Right atrium auricular region (tissue), 2 donors: ENCODE data around the gene GPNMB. TPM values are rescaled to one million over a fixed set of nuclear protein-coding genes. Genes with fewer than 3 reads are reported as not detected.

Experiments used
- DNase-seq: peaks from one replicate; pipeline ENCODE4 v3.0.0-alpha.2; 2019; ENCODE audit warnings: low spot score
- H3K27ac ChIP-seq, 2 donors: fragments of 200-600 bp; sonication (generic); 1 replicate in 1 of 2; 2 replicates in 1 of 2; pipeline ENCODE4 v1.5.1; 2016 to 2019
- H3K27me3 ChIP-seq, 2 donors: fragments of 200-600 bp; sonication (generic); one replicate each; pipeline versions ENCODE4 v1.5.1 to v1.6.0; 2017 to 2019
- H3K36me3 ChIP-seq: fragments of 200-600 bp; sonication (generic); one replicate; pipeline ENCODE4 v1.5.1; 2016
- H3K4me1 ChIP-seq, 2 donors: fragments of 200-600 bp; sonication (generic); one replicate each; pipeline versions ENCODE4 v1.5.1 to v1.6.0; 2017 to 2019
- H3K4me3 ChIP-seq, 2 donors: fragments of 200-600 bp; sonication (generic); 1 replicate in 1 of 2; 2 replicates in 1 of 2; pipeline ENCODE4 v1.5.1; 2017 to 2019; ENCODE audit warnings: mild to moderate bottlenecking in 1 of 2, moderate library complexity in 1 of 2
- H3K9me3 ChIP-seq, 2 donors: fragments of 200-600 bp; sonication (generic); one replicate each; pipeline ENCODE4 v1.5.1; 2019
- CTCF ChIP-seq, 2 donors: fragments of 200-600 bp; sonication (generic); IDR thresholded peaks; one replicate each; pipeline ENCODE4 v1.5.1; 2019; ENCODE audit warnings: antibody characterized with exemption in 2 of 2
- total RNA-seq, 2 donors: library from RNA; depleted of rRNA; stranded (reverse); fragments of >200 nt; gene quantifications; one replicate each; pipeline ENCODE4 v1.1.0, GENCODE V29; 2016

Gene GPNMB
- total RNA-seq, 2 donors from 2014 or later: 74.4 to 137 TPM

GRCh38 chr7:23207021-23207420, 39.6 kb upstream of the GPNMB start:
- H3K4me1 ChIP-seq: peaks cover 0 to 6% of the 10 kb centered on the region in 2 donors
- no peak overlapping the region for H3K27ac ChIP-seq
- H3K36me3 ChIP-seq: no peaks in the 10 kb centered on the region
- no peak for TF ChIP-seq CTCF (IDR thresholded peaks at IDR 0.05)
- H3K4me3 ChIP-seq: no peak overlapping the region
- H3K27me3 ChIP-seq: no peaks in the 10 kb centered on the region
- H3K9me3 ChIP-seq: no peaks in the 10 kb centered on the region
- DNase-seq: no peak

GRCh38 chr7:23207884-23208283, 38.7 kb upstream of the GPNMB start:
- Histone ChIP-seq H3K4me1 (peaks cover 0 to 6% of the 10 kb centered on the region in 2 donors), H3K9me3 (no peaks in the 10 kb centered on the region), H3K4me3 (no peak overlapping the region), H3K27me3 (no peaks in the 10 kb centered on the region), H3K36me3 (no peaks in the 10 kb centered on the region), H3K27ac (no peak overlapping the region)
- no peak for TF ChIP-seq CTCF (IDR thresholded peaks at IDR 0.05)
- DNase-seq: no peak

GRCh38 chr7:23208316-23208715, 38.3 kb upstream of the GPNMB start:
- no peak overlapping the region for H3K4me3 ChIP-seq
- no peaks in the 10 kb centered on the region for H3K9me3 ChIP-seq
- no peaks in the 10 kb centered on the region for H3K36me3 ChIP-seq
- DNase-seq: no peak
- H3K4me1 ChIP-seq: peaks cover 0 to 6% of the 10 kb centered on the region in 2 donors
- no peak for TF ChIP-seq CTCF (IDR thresholded peaks at IDR 0.05)
- no peaks in the 10 kb centered on the region for H3K27me3 ChIP-seq
- no peak overlapping the region for H3K27ac ChIP-seq

GRCh38 chr7:23210506-23210905, 36.1 kb upstream of the GPNMB start:
- DNase-seq: no peak
- H3K36me3 ChIP-seq: no peaks in the 10 kb centered on the region
- no peak overlapping the region for H3K4me3 ChIP-seq
- H3K27ac ChIP-seq: no peak overlapping the region
- TF ChIP-seq CTCF (IDR thresholded peaks at IDR 0.05): no peak
- peaks cover 0 to 6% of the 10 kb centered on the region in 2 donors for H3K4me1 ChIP-seq
- no peaks in the 10 kb centered on the region for H3K27me3 ChIP-seq
- no peaks in the 10 kb centered on the region for H3K9me3 ChIP-seq

- H3K9me3 ChIP-seq: no peaks in the 10 kb centered on the region
- no peak overlapping the region for H3K4me3 ChIP-seq
- H3K27ac ChIP-seq: no peak overlapping the region
- no peaks in the 10 kb centered on the region for H3K4me1 ChIP-seq
- DNase-seq: no peak
- no peak for TF ChIP-seq CTCF (IDR thresholded peaks at IDR 0.05)
- H3K27me3 ChIP-seq: no peaks in the 10 kb centered on the region
- no peaks in the 10 kb centered on the region for H3K36me3 ChIP-seq
Measured at GRCh38 chr7:23211589-23211988, 35.0 kb upstream of the GPNMB start.

GRCh38 chr7:23212395-23212794, 34.2 kb upstream of the GPNMB start:
- no peak overlapping the region for H3K4me3 ChIP-seq
- H3K27me3 ChIP-seq: no peaks in the 10 kb centered on the region
- H3K36me3 ChIP-seq: no peaks in the 10 kb centered on the region
- no peak overlapping the region for H3K27ac ChIP-seq
- no peak for TF ChIP-seq CTCF (IDR thresholded peaks at IDR 0.05)
- no peaks in the 10 kb centered on the region for H3K9me3 ChIP-seq
- DNase-seq: no peak
- no peaks in the 10 kb centered on the region for H3K4me1 ChIP-seq
